ENCODE results near the gene CDC16. TPM values are rescaled to one million over a fixed set of nuclear protein-coding genes. Genes with fewer than 3 reads are reported as not detected.

The CDC16 gene
- total RNA-seq, 1 experiment from 2014 or later = 61.0 TPM

- Histone ChIP-seq H3K4me2 (ENCODE audit: low read length) (no peak overlapping the region), H2AFZ (ENCODE audit: low read depth, low read length, poor library complexity, severe bottlenecking) (no peak overlapping the region), H3K9me3 (ENCODE audit: control insufficient read depth in 1 of 2, insufficient read depth in 1 of 2, low read depth in 1 of 2, low read length in 2 of 2) (no peaks in the 10 kb centered on the region), H3K4me3 (replicated peaks in 1 of 2; ENCODE audit: low read depth in 1 of 2, low read length in 2 of 2) (no peak overlapping the region), H4K20me1 (ENCODE audit: insufficient read depth) (no peaks in the 10 kb centered on the region), H3K9ac (ENCODE audit: low read length) (no peak overlapping the region), H3K79me2 (ENCODE audit: insufficient read depth, low read length) (no peaks in the 10 kb centered on the region), H3K36me3 (ENCODE audit: control insufficient read depth in 1 of 2, insufficient read depth in 2 of 2, low read length in 2 of 2) (peaks cover 49 to 75% of the 10 kb centered on the region in 2 experiments), H3K9me2 (ENCODE audit: insufficient read depth) (no peaks in the 10 kb centered on the region), H3K27me3 (ENCODE audit: insufficient read depth, low read length) (no peaks in the 10 kb centered on the region), H3K27ac (ENCODE audit: low read depth, low read length) (no peak overlapping the region), H3K4me1 (ENCODE audit: control insufficient read depth in 1 of 2, insufficient read depth in 2 of 2, low read length in 2 of 2) (no peaks in the 10 kb centered on the region)
- RAD21 ChIA-PET (ENCODE audit: low non-redundant PET in 1 of 2, low total read pairs in 2 of 2, uncharacterized antibody in 2 of 2, unreplicated experiment in 2 of 2) = no interaction called here
- CTCF ChIA-PET = no interaction called here
- intact Hi-C loops (cut with micrococcal nuclease) = no loop called here
- TF ChIP-seq ELF1 (IDR thresholded peaks at IDR 0.05; ENCODE audit: borderline replicate concordance, low read depth) (no peak), TCF7L2 (IDR thresholded peaks at IDR 0.05; ENCODE audit: borderline replicate concordance, extremely low read depth, insufficient read depth, insufficient read length) (no peak), REST (IDR thresholded peaks at IDR 0.05; ENCODE audit: low read depth) (no peak), ZNF274 (IDR thresholded peaks at IDR 0.05; ENCODE audit: low read depth, low read length) (no peak), SRF (IDR thresholded peaks at IDR 0.05; ENCODE audit: low read depth) (no peak), YY1 (IDR thresholded peaks at IDR 0.05; ENCODE audit: extremely low read depth, insufficient replicate concordance, low read depth, low read length) (no peak), POLR2AphosphoS5 (IDR thresholded peaks at IDR 0.05; ENCODE audit: low read depth, low read length) (no peak), EGR1 (IDR thresholded peaks at IDR 0.05; ENCODE audit: low read depth) (no peak), SIN3A (IDR thresholded peaks at IDR 0.05; ENCODE audit: low read depth) (no peak), RAD21 (IDR thresholded peaks at IDR 0.05; ENCODE audit: low read depth) (no peak), CTCF (IDR thresholded peaks at IDR 0.05 in 2 of 3, conservative IDR thresholded peaks at IDR 0.05 in 1 of 3; ENCODE audit: borderline replicate concordance in 1 of 3, insufficient read depth in 1 of 3, low read depth in 2 of 3, low read length in 2 of 3) (no peak), FOSL1 (IDR thresholded peaks at IDR 0.05; ENCODE audit: low read depth) (no peak), CEBPB (IDR thresholded peaks at IDR 0.05; ENCODE audit: low read depth) (no peak)
- BruUV-seq (replicated peaks) = no TSS peak
- DNase-seq (ENCODE audit: low read depth, low spot score) = no peak
- POLR2A ChIA-PET = no interaction called here
- no peak for ATAC-seq
These were observed 26.1 kb downstream of the CDC16 start for GRCh38 chr13:114260814-114261213.
